H9 (cell line): ENCODE results near the gene PRKAR2A. TPM values are rescaled to one million over a fixed set of nuclear protein-coding genes. Genes with fewer than 3 reads are reported as not detected.

Experiments used
- DNase-seq: peaks from one replicate; pipeline ENCODE4 v3.0.0-alpha.2; 2017
- H2AFZ ChIP-seq: one replicate; pipeline ENCODE4 v1.6.1; 2013; ENCODE audit warnings: mild to moderate bottlenecking, low read length, control low read depth, moderate library complexity
- H2AK5ac ChIP-seq: 2 replicates; pipeline ENCODE4 v1.6.1; 2013; ENCODE audit warnings: low read length, control low read depth, mixed read lengths; ENCODE audit not compliant: insufficient read length
- H2BK120ac ChIP-seq: one replicate; pipeline ENCODE4 v1.6.1; 2013; ENCODE audit warnings: low read depth, mild to moderate bottlenecking, low read length, control low read depth, inconsistent platforms; ENCODE audit not compliant: poor library complexity, severe bottlenecking
- H2BK12ac ChIP-seq: 2 replicates; pipeline ENCODE4 v1.6.1; 2013; ENCODE audit warnings: low read length, control low read depth, mixed read lengths, low read depth; ENCODE audit not compliant: insufficient read length
- H2BK15ac ChIP-seq: 2 replicates; pipeline ENCODE4 v1.6.1; 2013; ENCODE audit warnings: low read depth, low read length, control low read depth
- H2BK20ac ChIP-seq: one replicate; pipeline ENCODE4 v1.6.1; 2013; ENCODE audit warnings: low read depth, mild to moderate bottlenecking, low read length, control low read depth, inconsistent platforms; ENCODE audit not compliant: poor library complexity, severe bottlenecking
- H2BK5ac ChIP-seq: 2 replicates; pipeline ENCODE4 v1.6.1; 2013; ENCODE audit warnings: low read length, control low read depth, mixed read lengths; ENCODE audit not compliant: insufficient read length
- H3K14ac ChIP-seq: 2 replicates; pipeline ENCODE4 v1.6.1; 2013; ENCODE audit warnings: low read length, control low read depth; ENCODE audit not compliant: insufficient read depth
- H3K18ac ChIP-seq: 2 replicates; pipeline ENCODE4 v1.6.1; 2013; ENCODE audit warnings: low read depth, mild to moderate bottlenecking, mixed read lengths, low read length, control low read depth; ENCODE audit not compliant: insufficient read length
- H3K23ac ChIP-seq: 2 replicates; pipeline ENCODE4 v1.6.1; 2013; ENCODE audit warnings: low read length, control low read depth, mixed read lengths, low read depth; ENCODE audit not compliant: insufficient read length
- H3K23me2 ChIP-seq: 2 replicates; pipeline ENCODE4 v1.6.1; 2013; ENCODE audit warnings: low read depth, mild to moderate bottlenecking, mixed read lengths, low read length, control low read depth; ENCODE audit not compliant: insufficient read length, poor library complexity, severe bottlenecking
- H3K27ac ChIP-seq: 2 replicates; pipeline ENCODE4 v1.5.1; 2013; ENCODE audit warnings: low read length, control low read depth, mixed read lengths, low read depth; ENCODE audit not compliant: insufficient read length
- H3K27me3 ChIP-seq: 2 replicates; pipeline ENCODE4 v1.6.1; 2013; ENCODE audit warnings: low read length, control low read depth, inconsistent platforms; ENCODE audit not compliant: insufficient read depth
- H3K4ac ChIP-seq: 2 replicates; pipeline ENCODE4 v1.6.1; 2013; ENCODE audit warnings: low read depth, mild to moderate bottlenecking, control low read depth, inconsistent platforms, low read length, moderate library complexity
- H3K4me1 ChIP-seq: 2 replicates; pipeline ENCODE4 v1.6.1; 2013; ENCODE audit warnings: low read length, control low read depth, inconsistent platforms; ENCODE audit not compliant: insufficient read depth
- H3K4me2 ChIP-seq: 2 replicates; pipeline ENCODE4 v1.6.1; 2013; ENCODE audit warnings: low read length, control low read depth, mixed read lengths; ENCODE audit not compliant: insufficient read length, insufficient read depth
- H3K56ac ChIP-seq: 2 replicates; pipeline ENCODE4 v1.6.1; 2013; ENCODE audit warnings: low read depth, mild to moderate bottlenecking, mixed read lengths, low read length, control low read depth; ENCODE audit not compliant: insufficient read length
- H3K79me1 ChIP-seq: 2 replicates; pipeline ENCODE4 v1.6.1; 2013; ENCODE audit warnings: low read depth, mild to moderate bottlenecking, moderate library complexity, low read length, control low read depth, inconsistent platforms; ENCODE audit not compliant: insufficient read depth, poor library complexity, severe bottlenecking
- H3K79me2 ChIP-seq: 2 replicates; pipeline ENCODE4 v1.6.1; 2013; ENCODE audit warnings: low read length, control low read depth, inconsistent platforms; ENCODE audit not compliant: insufficient read depth
- H3K9ac ChIP-seq: 2 replicates; pipeline ENCODE4 v1.6.1; 2013; ENCODE audit warnings: low read length, control low read depth, mixed read lengths; ENCODE audit not compliant: insufficient read length; ENCODE audit errors: extremely low read depth
- H3K9me3 ChIP-seq: one replicate; pipeline ENCODE4 v1.6.1; 2013; ENCODE audit warnings: low read depth, low read length, inconsistent platforms; ENCODE audit not compliant: control insufficient read depth
- H3T11ph ChIP-seq: one replicate; pipeline ENCODE4 v1.6.1; 2013; ENCODE audit warnings: mild to moderate bottlenecking, low read length, control low read depth, inconsistent platforms
- H4K20me1 ChIP-seq: one replicate; pipeline ENCODE4 v1.6.1; 2013; ENCODE audit not compliant: control insufficient read depth, insufficient read length, insufficient read depth
- H4K5ac ChIP-seq: 2 replicates; pipeline ENCODE4 v1.6.1; 2013; ENCODE audit warnings: low read depth, mild to moderate bottlenecking, mixed read lengths, low read length, control low read depth; ENCODE audit not compliant: insufficient read length
- H4K8ac ChIP-seq: replicated peaks from 2 replicates; pipeline ENCODE4 v1.6.1; 2013; ENCODE audit warnings: low read length, control low read depth, mixed read lengths, low read depth; ENCODE audit not compliant: insufficient read length
- H4K91ac ChIP-seq: 2 replicates; pipeline ENCODE4 v1.6.1; 2013; ENCODE audit warnings: low read depth, mild to moderate bottlenecking, moderate library complexity, mixed read lengths, low read length, control low read depth; ENCODE audit not compliant: insufficient read length
- H3K27ac Mint-ChIP-seq, 3 experiments: 2 replicates in 2 of 3; 3 replicates in 1 of 3; pipeline ENCODE4 v1.8.0; 2020 to 2021; ENCODE audit warnings: mixed read lengths in 3 of 3, mild to moderate bottlenecking in 1 of 3, moderate library complexity in 1 of 3
- H3K27me3 Mint-ChIP-seq: 2 replicates; pipeline ENCODE4 v1.8.0; 2021; ENCODE audit warnings: low read depth, mild to moderate bottlenecking, moderate library complexity, mixed read lengths
- H3K36me3 Mint-ChIP-seq, 3 experiments: 2 replicates in 2 of 3; 3 replicates in 1 of 3; pipeline ENCODE4 v1.8.0; 2020 to 2021; ENCODE audit warnings: low read depth in 3 of 3, mixed read lengths in 3 of 3; ENCODE audit not compliant: insufficient read depth in 1 of 3
- H3K4me1 Mint-ChIP-seq, 2 experiments: 2 replicates each; pipeline ENCODE4 v1.8.0; 2020; ENCODE audit warnings: mixed read lengths in 2 of 2
- H3K4me3 Mint-ChIP-seq, 2 experiments: 2 replicates in 1 of 2; 3 replicates in 1 of 2; pipeline ENCODE4 v1.8.0; 2020 to 2021; ENCODE audit warnings: mild to moderate bottlenecking in 2 of 2, mixed read lengths in 2 of 2, moderate library complexity in 1 of 2
- H3K9me3 Mint-ChIP-seq, 2 experiments: 2 replicates in 1 of 2; 3 replicates in 1 of 2; pipeline ENCODE4 v1.8.0; 2020; ENCODE audit warnings: mild to moderate bottlenecking in 2 of 2, mixed read lengths in 2 of 2, moderate library complexity in 1 of 2
- WGBS: extraction: QIAGEN DNeasy Blood & Tissue Kit; methylation state at CpG from one replicate; pipeline ENCODE4 v1.1.7; 2013; ENCODE audit warnings: missing lambda C conversion rate, low lambda C conversion rate, mixed read lengths; ENCODE audit not compliant: insufficient read length; ENCODE audit errors: extremely low coverage; 5-methylcytosine and 5-hydroxymethylcytosine counted together
- total RNA-seq: library from RNA; stranded (reverse); gene quantifications from 2 replicates; pipeline ENCODE4 v1.2.1, GENCODE V29; 2021
- TF ChIP-seq, protein P1 (sequence below): fragments of 200-600 bp; sonication (generic); conservative IDR thresholded peaks from 3 replicates; pipeline ENCODE4 v1.8.0; 2021; ENCODE audit warnings: antibody characterized with exemption, mild to moderate bottlenecking

PRKAR2A gene
- total RNA-seq, 1 experiment from 2014 or later = 39.1 TPM

DNA sequence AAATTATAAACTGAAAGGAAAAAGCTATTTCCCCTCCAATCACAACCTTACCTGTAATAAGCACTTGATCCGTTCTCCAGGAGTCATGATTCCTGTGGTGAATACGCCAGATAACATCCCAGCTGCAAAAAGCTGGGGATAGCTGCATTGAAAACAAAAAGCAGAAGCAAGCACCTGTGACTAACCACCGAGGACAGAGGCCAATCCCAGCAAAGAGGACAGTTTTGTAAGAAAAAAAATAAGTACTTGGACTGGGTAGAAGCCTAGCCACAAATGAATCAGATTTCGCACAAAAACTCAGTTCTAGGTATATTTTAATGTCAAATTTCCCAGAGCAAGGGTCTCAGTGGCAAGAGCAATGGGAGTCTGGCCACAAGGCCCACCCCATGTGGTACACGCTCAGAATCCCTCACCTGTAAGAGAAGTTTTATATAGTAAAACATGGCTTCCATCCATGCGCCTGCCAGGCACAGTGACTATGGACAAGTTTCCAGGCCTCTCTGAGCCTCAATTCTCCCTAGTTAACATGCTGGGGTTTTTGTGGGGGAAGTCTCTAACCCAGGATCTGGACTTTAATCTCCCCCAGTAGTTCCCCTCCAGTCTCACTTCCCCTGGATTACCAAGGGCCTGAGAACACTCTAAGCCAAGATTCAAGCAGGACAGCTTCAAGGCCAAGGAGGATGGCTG is 31.8 kb upstream of the PRKAR2A start:
- Mint-ChIP-seq H3K4me3 (no peak overlapping the region), H3K27ac (peak overlapping the region in 1 of 3 experiments; percentile 50; a peak in 1 of 7 replicates), H3K9me3 (no peaks in the 10 kb centered on the region), H3K36me3 (0 out of 7 replicates have a peak, but pooled peaks cover 0 to 2% (median 0%) of the 10 kb centered on the region in 3 experiments), H3K4me1 (no peaks in the 10 kb centered on the region), H3K27me3 (no peaks in the 10 kb centered on the region; the same call in 1 of the 2 replicates)
- Histone ChIP-seq H4K91ac (no peak overlapping the region), H3T11ph (no peak overlapping the region), H3K9ac (no peak overlapping the region), H3K27me3 (no peaks in the 10 kb centered on the region), H3K56ac (no peak overlapping the region), H3K18ac (no peak overlapping the region), H3K79me1 (no peaks in the 10 kb centered on the region), H3K23ac (no peak overlapping the region), H4K5ac (no peak overlapping the region), H3K23me2 (no peaks in the 10 kb centered on the region), H2BK20ac (no peak overlapping the region), H3K4ac (no peak overlapping the region), H4K8ac (no peak overlapping the region), H3K14ac (no peak overlapping the region), H3K4me2 (no peak overlapping the region), H3K4me1 (no peaks in the 10 kb centered on the region), H2BK12ac (no peak overlapping the region), H3K9me3 (no peaks in the 10 kb centered on the region), H2AK5ac (no peak overlapping the region), H3K27ac (no peak overlapping the region), H2BK120ac (no peak overlapping the region), H3K79me2 (no peaks in the 10 kb centered on the region), H4K20me1 (no peaks in the 10 kb centered on the region), H2AFZ (no peak overlapping the region), H2BK15ac (no peak overlapping the region), H2BK5ac (no peak overlapping the region)
- no peak for DNase-seq
- TF ChIP-seq, protein P1, sequence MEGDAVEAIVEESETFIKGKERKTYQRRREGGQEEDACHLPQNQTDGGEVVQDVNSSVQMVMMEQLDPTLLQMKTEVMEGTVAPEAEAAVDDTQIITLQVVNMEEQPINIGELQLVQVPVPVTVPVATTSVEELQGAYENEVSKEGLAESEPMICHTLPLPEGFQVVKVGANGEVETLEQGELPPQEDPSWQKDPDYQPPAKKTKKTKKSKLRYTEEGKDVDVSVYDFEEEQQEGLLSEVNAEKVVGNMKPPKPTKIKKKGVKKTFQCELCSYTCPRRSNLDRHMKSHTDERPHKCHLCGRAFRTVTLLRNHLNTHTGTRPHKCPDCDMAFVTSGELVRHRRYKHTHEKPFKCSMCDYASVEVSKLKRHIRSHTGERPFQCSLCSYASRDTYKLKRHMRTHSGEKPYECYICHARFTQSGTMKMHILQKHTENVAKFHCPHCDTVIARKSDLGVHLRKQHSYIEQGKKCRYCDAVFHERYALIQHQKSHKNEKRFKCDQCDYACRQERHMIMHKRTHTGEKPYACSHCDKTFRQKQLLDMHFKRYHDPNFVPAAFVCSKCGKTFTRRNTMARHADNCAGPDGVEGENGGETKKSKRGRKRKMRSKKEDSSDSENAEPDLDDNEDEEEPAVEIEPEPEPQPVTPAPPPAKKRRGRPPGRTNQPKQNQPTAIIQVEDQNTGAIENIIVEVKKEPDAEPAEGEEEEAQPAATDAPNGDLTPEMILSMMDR = no peak
- WGBS = no CpG with 5 or more reads among the region's 6 CpGs
